Measurements from ENCODE around the gene ANAPC2.

ANAPC2 gene

DNA sequence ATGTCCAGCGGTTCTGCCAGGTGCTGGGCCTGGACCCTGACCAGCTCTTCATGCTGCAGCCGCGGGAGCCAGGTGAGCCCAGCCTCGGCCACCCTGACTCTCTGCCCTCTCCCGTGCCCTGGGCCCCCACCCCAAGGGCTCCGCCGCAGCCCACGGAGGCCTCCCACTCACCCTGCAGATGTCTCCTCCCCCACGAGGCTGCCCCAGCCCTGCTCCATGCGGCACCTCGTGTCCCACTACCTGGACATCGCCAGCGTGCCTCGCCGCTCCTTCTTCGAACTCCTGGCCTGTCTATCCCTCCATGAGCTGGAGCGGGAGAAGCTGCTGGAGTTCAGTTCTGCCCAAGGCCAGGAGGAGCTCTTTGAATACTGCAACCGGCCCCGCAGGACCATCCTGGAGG lies 26.3 kb upstream of the ANAPC2 start:
- no peak for DNase-seq (ENCODE audit: low read depth)

- no peak for DNase-seq (ENCODE audit: low read depth)
Observed at GRCh38 chr9:137213160-137214060, 25.1 kb upstream of the ANAPC2 start.

- DNase-seq (ENCODE audit: low read depth) = no peak
Observed at GRCh38 chr9:137212520-137212919, 24.2 kb upstream of the ANAPC2 start.

DNA sequence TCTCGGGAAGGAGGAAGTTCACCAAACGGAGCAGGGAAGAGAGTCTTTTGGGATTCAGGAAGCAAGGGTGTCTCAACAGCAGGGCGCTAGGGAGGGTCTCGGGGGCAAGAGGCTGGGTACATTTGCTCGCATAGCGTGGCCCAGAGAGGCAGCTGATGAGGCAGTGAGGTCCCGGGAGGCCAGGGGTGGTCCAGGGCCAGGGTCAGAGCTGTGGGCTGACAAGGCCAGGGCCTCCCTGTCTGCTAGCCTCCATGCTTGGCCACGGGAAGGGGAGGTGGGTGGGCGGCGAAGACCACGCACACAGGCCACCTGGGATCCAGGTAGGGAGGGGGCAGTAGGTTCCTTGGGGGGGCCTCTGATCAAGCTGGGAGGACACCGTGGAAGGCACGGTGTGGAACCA lies 23.2 kb upstream of the ANAPC2 start:
- DNase-seq (ENCODE audit: low read depth) = no peak

GRCh38 chr9:137206602-137207001 lies 18.2 kb upstream of the ANAPC2 start:
- no peak for DNase-seq (ENCODE audit: low read depth)

DNA sequence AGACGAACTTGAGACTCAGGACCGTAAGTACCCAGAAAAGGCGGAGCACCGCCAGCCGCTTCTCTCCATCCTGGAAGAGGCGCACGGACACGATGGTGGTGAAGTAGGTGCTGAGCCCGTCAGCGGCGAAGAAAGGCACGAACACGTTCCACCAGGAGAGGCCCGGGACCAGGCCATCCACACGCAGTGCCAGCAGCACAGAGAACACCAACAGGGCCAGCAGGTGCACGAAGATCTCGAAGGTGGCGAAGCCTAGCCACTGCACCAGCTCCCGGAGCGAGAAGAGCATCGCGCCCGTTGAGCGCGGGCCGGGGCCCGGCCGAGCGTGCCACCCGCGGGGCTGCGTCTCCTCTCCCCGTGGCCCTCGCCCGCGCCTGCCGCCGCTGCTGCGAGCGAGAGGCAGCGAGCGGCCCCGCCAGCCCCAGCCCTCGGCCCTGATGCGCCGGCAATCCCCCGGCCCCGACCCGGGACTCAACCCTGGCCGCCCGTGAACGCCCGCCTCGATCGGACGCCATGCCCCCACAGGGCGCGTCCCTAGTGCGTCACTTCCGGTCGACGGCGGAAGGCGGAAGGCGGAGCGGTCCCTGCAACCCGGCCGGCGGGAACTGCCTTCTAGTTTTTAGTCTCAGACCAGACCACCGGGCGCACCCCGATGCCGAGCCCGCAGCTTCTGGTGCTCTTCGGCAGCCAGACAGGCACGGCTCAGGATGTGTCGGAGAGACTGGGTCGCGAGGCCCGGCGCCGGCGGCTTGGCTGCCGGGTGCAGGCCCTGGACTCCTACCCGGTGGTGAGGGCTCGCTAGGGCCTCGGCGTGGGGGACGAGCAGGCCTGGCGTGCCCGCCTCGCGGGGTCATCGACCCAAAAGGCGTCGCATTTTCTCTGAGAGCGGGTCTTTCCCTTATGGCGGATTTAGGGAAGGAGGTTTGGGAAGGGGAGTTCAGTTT lies 17.0 kb upstream of the ANAPC2 start, which contains the start of the genes NDOR1 and TMEM203:
Gene NDOR1, plus strand, starts transcription at position 575 of the 944 bp plus-strand sequence. Its CDS starts 78 bp downstream, at position 653.
Gene TMEM203, minus strand, starts transcription at position 523 of the 944 bp plus-strand sequence. Its CDS starts 234 bp downstream, at position 289.
- peak; percentile 91 for DNase-seq (ENCODE audit: low read depth)

GRCh38 chr9:137204731-137205125 lies 16.4 kb upstream of the ANAPC2 start:
- no peak for DNase-seq (ENCODE audit: low read depth)

DNA sequence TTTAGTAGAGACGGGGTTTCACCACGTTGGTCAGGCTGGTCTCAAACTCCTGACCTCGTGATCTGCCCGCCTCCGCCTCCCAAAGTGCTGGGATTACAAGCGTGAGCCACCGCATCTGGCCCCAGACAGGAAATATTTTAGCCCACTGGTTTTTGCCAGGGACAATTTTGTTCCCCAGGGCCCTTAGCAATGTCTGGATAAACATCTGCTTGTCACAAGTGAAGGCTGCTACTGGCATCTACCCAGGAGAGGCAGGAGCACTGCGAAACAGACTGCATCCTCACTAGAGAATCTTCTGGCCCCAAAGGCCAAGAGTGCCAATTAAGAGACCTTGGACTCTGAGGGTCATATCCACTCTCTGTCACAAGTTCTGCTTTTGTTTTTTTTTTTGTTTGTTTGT lies 14.6 kb upstream of the ANAPC2 start:
- DNase-seq (ENCODE audit: low read depth) = no peak

- DNase-seq (ENCODE audit: low read depth) = no peak
Observed at GRCh38 chr9:137201205-137201868, 13.0 kb upstream of the ANAPC2 start.

GRCh38 chr9:137200311-137201204 lies 12.2 kb upstream of the ANAPC2 start, which contains the start of gene TPRN:
Gene TPRN, minus strand, starts transcription at chr9:137200741. Its CDS starts 30 bp downstream, at chr9:137200711.
- peak; percentile 99 for DNase-seq (ENCODE audit: low read depth)

DNA sequence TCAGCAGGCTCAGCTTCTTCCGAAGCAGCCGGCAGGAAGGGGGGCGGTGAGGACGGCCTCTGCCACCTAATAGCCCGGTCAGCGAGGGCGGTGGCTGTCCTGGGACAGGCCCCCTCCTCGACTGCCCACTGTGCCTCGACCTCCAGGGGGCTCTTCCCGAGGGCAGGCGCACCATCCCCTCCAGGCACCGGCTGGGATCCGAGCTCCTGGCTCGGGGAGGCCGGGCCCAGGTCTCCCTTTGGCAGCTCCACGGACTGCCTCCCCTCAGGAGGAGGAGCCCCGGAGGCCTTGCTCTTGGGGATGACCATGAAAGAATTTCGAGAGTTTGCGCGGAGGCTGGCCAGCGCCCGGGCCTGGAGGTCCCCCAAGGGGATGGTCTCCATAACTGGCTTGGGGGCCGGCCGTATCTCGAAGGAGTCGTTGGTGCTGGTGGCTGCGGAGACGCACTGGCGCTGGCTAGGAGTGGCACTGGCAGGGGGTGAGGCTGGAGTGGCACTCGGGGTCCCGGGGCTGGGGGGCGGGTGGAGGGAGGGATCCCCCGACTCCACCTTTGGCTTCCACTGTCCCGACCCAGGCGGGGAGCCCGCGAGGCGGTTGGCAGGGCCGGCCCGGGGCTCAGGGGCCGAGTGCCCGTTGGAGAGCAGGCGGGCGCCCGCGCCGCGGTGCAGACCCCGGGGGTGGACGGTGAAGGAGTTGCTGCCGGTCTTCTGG lies 11.2 kb upstream of the ANAPC2 start:
- no peak for DNase-seq (ENCODE audit: low read depth)

- DNase-seq (ENCODE audit: low read depth) = no peak
Observed at GRCh38 chr9:137198902-137199283, 10.5 kb upstream of the ANAPC2 start.

DNA sequence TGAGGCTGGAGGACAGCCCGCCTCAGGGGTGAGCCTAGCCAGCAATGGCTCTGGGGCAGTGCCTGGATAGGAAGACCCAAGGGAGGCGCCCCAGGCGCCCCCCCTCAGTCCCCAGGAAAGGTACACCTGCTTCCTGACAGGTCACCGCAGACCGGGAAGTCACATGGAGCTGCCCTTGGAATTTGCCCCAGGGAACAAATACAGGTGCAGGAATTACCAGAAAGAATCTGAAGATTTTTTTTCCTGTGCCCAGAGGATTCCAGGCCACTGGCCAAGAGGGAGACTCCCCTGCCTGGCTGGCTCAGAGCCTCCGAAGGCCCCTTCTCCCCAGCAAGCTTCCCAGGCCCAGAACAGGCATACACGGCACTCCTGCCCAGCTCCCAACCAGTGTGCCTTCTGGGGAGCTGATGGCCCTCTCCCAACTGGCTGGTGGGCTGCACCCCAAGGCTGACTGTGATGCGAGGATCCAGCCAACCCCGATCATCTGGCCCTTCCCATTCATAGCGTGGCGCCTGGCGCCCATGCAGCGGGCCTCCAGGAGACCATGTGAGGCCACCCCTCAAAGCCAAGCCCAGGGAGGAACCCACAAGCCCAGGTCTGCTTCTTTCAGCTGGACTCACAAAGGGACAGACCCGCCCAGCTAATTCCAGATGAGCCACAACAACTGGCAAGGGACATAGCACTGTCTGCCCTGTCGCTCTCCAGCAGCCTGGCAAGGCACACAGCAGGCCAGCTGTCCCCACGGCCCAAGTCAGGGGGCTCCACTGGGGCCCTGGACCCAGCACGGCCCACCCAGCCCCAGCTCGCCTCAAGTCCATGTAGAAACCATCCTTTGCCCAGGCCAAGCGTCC lies 9.9 kb upstream of the ANAPC2 start:
- no peak for DNase-seq (ENCODE audit: low read depth)

- no peak for DNase-seq (ENCODE audit: low read depth)
Observed at GRCh38 chr9:137195525-137196220, 7.3 kb upstream of the ANAPC2 start.

DNA sequence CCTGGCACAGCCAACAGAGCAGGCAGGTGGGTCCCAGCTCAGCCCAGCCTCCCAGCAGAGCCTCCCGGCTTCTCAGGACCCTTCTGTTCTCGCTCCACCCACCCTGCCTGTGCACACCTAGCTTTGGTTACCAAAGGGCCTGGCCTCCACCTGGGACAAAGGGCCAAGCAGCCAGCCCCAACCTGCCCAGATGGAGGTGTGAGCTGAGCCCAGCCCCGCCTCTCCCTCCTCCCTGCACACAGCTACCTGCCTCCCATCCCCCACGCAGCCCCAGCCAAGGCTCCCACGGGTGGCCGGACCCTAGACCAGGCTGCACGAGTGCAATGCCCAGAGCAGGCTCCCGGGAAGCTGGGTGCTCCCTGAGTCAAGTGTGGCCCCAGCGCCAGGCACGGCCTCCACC lies 6.5 kb upstream of the ANAPC2 start:
- DNase-seq (ENCODE audit: low read depth) = no peak

GRCh38 chr9:137194388-137194787 lies 6.0 kb upstream of the ANAPC2 start:
- no peak for DNase-seq (ENCODE audit: low read depth)

- DNase-seq (ENCODE audit: low read depth) = no peak
Observed at GRCh38 chr9:137193771-137194170, 5.4 kb upstream of the ANAPC2 start.

DNA sequence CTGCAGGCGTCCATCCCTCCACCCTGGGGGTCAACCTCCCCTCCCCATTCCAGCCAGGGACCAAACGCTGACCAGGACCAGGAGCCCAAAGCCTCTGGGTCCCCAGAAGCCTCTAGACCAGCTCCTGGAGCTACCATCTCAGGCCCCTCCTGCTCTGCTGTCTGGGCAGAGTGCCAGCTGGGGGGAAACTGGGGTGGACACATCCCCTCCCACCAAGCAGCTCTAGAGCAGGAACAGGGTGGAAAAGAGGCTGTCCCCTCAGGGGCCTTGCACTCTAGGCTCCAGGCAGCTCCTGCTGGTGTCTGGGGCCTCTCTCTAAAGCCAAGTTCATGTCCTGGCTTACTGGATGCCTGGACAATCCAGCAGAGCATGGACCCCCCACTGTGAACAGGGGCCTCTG lies 4.5 kb upstream of the ANAPC2 start:
- DNase-seq (ENCODE audit: low read depth) = no peak

GRCh38 chr9:137192448-137192780 lies 4.1 kb upstream of the ANAPC2 start:
- no peak for DNase-seq (ENCODE audit: low read depth)

Data from activated gamma-delta T cell treated with anti-CD3 and anti-CD28 coated beads, Interleukin-2, amount 50 U/mL, for 16 hours (primary cell).